Measurements from ENCODE around the gene PPM1F.

DNA sequence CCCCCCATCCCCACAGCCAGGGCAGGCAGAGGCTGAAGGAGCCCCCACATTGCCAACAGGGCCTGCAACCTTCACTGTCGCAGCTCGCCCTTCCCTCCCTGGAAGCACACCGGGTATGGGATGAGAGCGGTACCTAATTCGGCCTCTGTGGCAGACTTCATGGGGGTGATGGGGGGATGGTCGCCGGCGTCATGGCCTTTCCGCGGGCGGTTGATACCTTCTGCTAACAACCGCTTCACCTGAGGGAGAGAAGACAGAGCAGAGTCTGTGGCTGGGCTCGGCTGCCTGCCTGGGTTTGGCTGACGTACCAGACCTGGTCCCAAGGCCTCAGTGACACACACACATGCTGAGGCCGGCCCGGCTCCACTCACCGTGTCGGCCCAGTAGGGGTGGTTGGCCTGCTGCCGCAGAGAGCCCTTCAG lies 11.2 kb upstream of the PPM1F start:
- TF ChIP-seq POLR2AphosphoS5 (IDR thresholded peaks at IDR 0.05; ENCODE audit: low read depth, low read length), result no peak
- TF ChIP-seq TAF1 (IDR thresholded peaks at IDR 0.05; ENCODE audit: borderline replicate concordance, low read depth, low read length), result no peak

All from GM12892 (cell line).